H9 (cell line): ENCODE data around the gene F2R. TPM values are rescaled to one million over a fixed set of nuclear protein-coding genes. Genes with fewer than 3 reads are reported as not detected.

ENCODE experiments used
- DNase-seq: peaks from one replicate; pipeline ENCODE4 v3.0.0-alpha.2; 2017
- H2AFZ ChIP-seq: one replicate; pipeline ENCODE4 v1.6.1; 2013; ENCODE audit warnings: mild to moderate bottlenecking, low read length, control low read depth, moderate library complexity
- H2AK5ac ChIP-seq: 2 replicates; pipeline ENCODE4 v1.6.1; 2013; ENCODE audit warnings: low read length, control low read depth, mixed read lengths; ENCODE audit not compliant: insufficient read length
- H2BK120ac ChIP-seq: one replicate; pipeline ENCODE4 v1.6.1; 2013; ENCODE audit warnings: low read depth, mild to moderate bottlenecking, low read length, control low read depth, inconsistent platforms; ENCODE audit not compliant: poor library complexity, severe bottlenecking
- H2BK12ac ChIP-seq: 2 replicates; pipeline ENCODE4 v1.6.1; 2013; ENCODE audit warnings: low read length, control low read depth, mixed read lengths, low read depth; ENCODE audit not compliant: insufficient read length
- H2BK15ac ChIP-seq: 2 replicates; pipeline ENCODE4 v1.6.1; 2013; ENCODE audit warnings: low read depth, low read length, control low read depth
- H2BK20ac ChIP-seq: one replicate; pipeline ENCODE4 v1.6.1; 2013; ENCODE audit warnings: low read depth, mild to moderate bottlenecking, low read length, control low read depth, inconsistent platforms; ENCODE audit not compliant: poor library complexity, severe bottlenecking
- H2BK5ac ChIP-seq: 2 replicates; pipeline ENCODE4 v1.6.1; 2013; ENCODE audit warnings: low read length, control low read depth, mixed read lengths; ENCODE audit not compliant: insufficient read length
- H3K14ac ChIP-seq: 2 replicates; pipeline ENCODE4 v1.6.1; 2013; ENCODE audit warnings: low read length, control low read depth; ENCODE audit not compliant: insufficient read depth
- H3K18ac ChIP-seq: 2 replicates; pipeline ENCODE4 v1.6.1; 2013; ENCODE audit warnings: low read depth, mild to moderate bottlenecking, mixed read lengths, low read length, control low read depth; ENCODE audit not compliant: insufficient read length
- H3K23ac ChIP-seq: 2 replicates; pipeline ENCODE4 v1.6.1; 2013; ENCODE audit warnings: low read length, control low read depth, mixed read lengths, low read depth; ENCODE audit not compliant: insufficient read length
- H3K23me2 ChIP-seq: 2 replicates; pipeline ENCODE4 v1.6.1; 2013; ENCODE audit warnings: low read depth, mild to moderate bottlenecking, mixed read lengths, low read length, control low read depth; ENCODE audit not compliant: insufficient read length, poor library complexity, severe bottlenecking
- H3K27ac ChIP-seq: 2 replicates; pipeline ENCODE4 v1.5.1; 2013; ENCODE audit warnings: low read length, control low read depth, mixed read lengths, low read depth; ENCODE audit not compliant: insufficient read length
- H3K27me3 ChIP-seq: 2 replicates; pipeline ENCODE4 v1.6.1; 2013; ENCODE audit warnings: low read length, control low read depth, inconsistent platforms; ENCODE audit not compliant: insufficient read depth
- H3K4ac ChIP-seq: 2 replicates; pipeline ENCODE4 v1.6.1; 2013; ENCODE audit warnings: low read depth, mild to moderate bottlenecking, control low read depth, inconsistent platforms, low read length, moderate library complexity
- H3K4me1 ChIP-seq: 2 replicates; pipeline ENCODE4 v1.6.1; 2013; ENCODE audit warnings: low read length, control low read depth, inconsistent platforms; ENCODE audit not compliant: insufficient read depth
- H3K4me2 ChIP-seq: 2 replicates; pipeline ENCODE4 v1.6.1; 2013; ENCODE audit warnings: low read length, control low read depth, mixed read lengths; ENCODE audit not compliant: insufficient read length, insufficient read depth
- H3K56ac ChIP-seq: 2 replicates; pipeline ENCODE4 v1.6.1; 2013; ENCODE audit warnings: low read depth, mild to moderate bottlenecking, mixed read lengths, low read length, control low read depth; ENCODE audit not compliant: insufficient read length
- H3K79me1 ChIP-seq: 2 replicates; pipeline ENCODE4 v1.6.1; 2013; ENCODE audit warnings: low read depth, mild to moderate bottlenecking, moderate library complexity, low read length, control low read depth, inconsistent platforms; ENCODE audit not compliant: insufficient read depth, poor library complexity, severe bottlenecking
- H3K79me2 ChIP-seq: 2 replicates; pipeline ENCODE4 v1.6.1; 2013; ENCODE audit warnings: low read length, control low read depth, inconsistent platforms; ENCODE audit not compliant: insufficient read depth
- H3K9ac ChIP-seq: 2 replicates; pipeline ENCODE4 v1.6.1; 2013; ENCODE audit warnings: low read length, control low read depth, mixed read lengths; ENCODE audit not compliant: insufficient read length; ENCODE audit errors: extremely low read depth
- H3K9me3 ChIP-seq: one replicate; pipeline ENCODE4 v1.6.1; 2013; ENCODE audit warnings: low read depth, low read length, inconsistent platforms; ENCODE audit not compliant: control insufficient read depth
- H3T11ph ChIP-seq: one replicate; pipeline ENCODE4 v1.6.1; 2013; ENCODE audit warnings: mild to moderate bottlenecking, low read length, control low read depth, inconsistent platforms
- H4K20me1 ChIP-seq: one replicate; pipeline ENCODE4 v1.6.1; 2013; ENCODE audit not compliant: control insufficient read depth, insufficient read length, insufficient read depth
- H4K5ac ChIP-seq: 2 replicates; pipeline ENCODE4 v1.6.1; 2013; ENCODE audit warnings: low read depth, mild to moderate bottlenecking, mixed read lengths, low read length, control low read depth; ENCODE audit not compliant: insufficient read length
- H4K8ac ChIP-seq: replicated peaks from 2 replicates; pipeline ENCODE4 v1.6.1; 2013; ENCODE audit warnings: low read length, control low read depth, mixed read lengths, low read depth; ENCODE audit not compliant: insufficient read length
- H4K91ac ChIP-seq: 2 replicates; pipeline ENCODE4 v1.6.1; 2013; ENCODE audit warnings: low read depth, mild to moderate bottlenecking, moderate library complexity, mixed read lengths, low read length, control low read depth; ENCODE audit not compliant: insufficient read length
- H3K27ac Mint-ChIP-seq, 3 experiments: 2 replicates in 2 of 3; 3 replicates in 1 of 3; pipeline ENCODE4 v1.8.0; 2020 to 2021; ENCODE audit warnings: mixed read lengths in 3 of 3, mild to moderate bottlenecking in 1 of 3, moderate library complexity in 1 of 3
- H3K27me3 Mint-ChIP-seq: 2 replicates; pipeline ENCODE4 v1.8.0; 2021; ENCODE audit warnings: low read depth, mild to moderate bottlenecking, moderate library complexity, mixed read lengths
- H3K36me3 Mint-ChIP-seq, 3 experiments: 2 replicates in 2 of 3; 3 replicates in 1 of 3; pipeline ENCODE4 v1.8.0; 2020 to 2021; ENCODE audit warnings: low read depth in 3 of 3, mixed read lengths in 3 of 3; ENCODE audit not compliant: insufficient read depth in 1 of 3
- H3K4me1 Mint-ChIP-seq, 2 experiments: 2 replicates each; pipeline ENCODE4 v1.8.0; 2020; ENCODE audit warnings: mixed read lengths in 2 of 2
- H3K4me3 Mint-ChIP-seq, 2 experiments: 2 replicates in 1 of 2; 3 replicates in 1 of 2; pipeline ENCODE4 v1.8.0; 2020 to 2021; ENCODE audit warnings: mild to moderate bottlenecking in 2 of 2, mixed read lengths in 2 of 2, moderate library complexity in 1 of 2
- H3K9me3 Mint-ChIP-seq, 2 experiments: 2 replicates in 1 of 2; 3 replicates in 1 of 2; pipeline ENCODE4 v1.8.0; 2020; ENCODE audit warnings: mild to moderate bottlenecking in 2 of 2, mixed read lengths in 2 of 2, moderate library complexity in 1 of 2
- WGBS: extraction: QIAGEN DNeasy Blood & Tissue Kit; methylation state at CpG from one replicate; pipeline ENCODE4 v1.1.7; 2013; ENCODE audit warnings: missing lambda C conversion rate, low lambda C conversion rate, mixed read lengths; ENCODE audit not compliant: insufficient read length; ENCODE audit errors: extremely low coverage; 5-methylcytosine and 5-hydroxymethylcytosine counted together
- total RNA-seq: library from RNA; stranded (reverse); gene quantifications from 2 replicates; pipeline ENCODE4 v1.2.1, GENCODE V29; 2021
- TF ChIP-seq, protein P1 (sequence below): fragments of 200-600 bp; sonication (generic); conservative IDR thresholded peaks from 3 replicates; pipeline ENCODE4 v1.8.0; 2021; ENCODE audit warnings: antibody characterized with exemption, mild to moderate bottlenecking

The F2R gene
- total RNA-seq, 1 experiment from 2014 or later, result 14.8 TPM

DNA sequence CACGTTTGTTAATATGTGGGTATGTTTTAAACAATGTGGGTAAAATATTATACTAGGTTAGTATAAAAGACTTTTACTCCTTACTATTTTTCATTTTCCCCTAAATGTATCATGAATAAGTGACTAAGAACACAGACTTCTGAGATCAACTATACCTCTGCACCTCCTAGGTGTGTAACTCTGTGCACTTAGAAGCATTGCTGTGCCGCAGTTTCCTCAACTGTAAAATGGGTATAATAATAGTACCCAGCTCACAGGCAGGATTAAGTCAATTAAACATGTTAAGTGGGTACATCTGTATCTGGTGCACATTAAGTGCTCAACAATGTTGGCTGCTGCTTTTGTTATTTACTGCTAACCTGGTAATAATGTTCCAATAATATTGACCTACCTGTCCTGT lies 21.6 kb upstream of the F2R start:
- Histone ChIP-seq H3K4me1 (no peaks in the 10 kb centered on the region), H3K4ac (no peak overlapping the region)
- no CpG with 5 or more reads among the region's 2 CpGs for WGBS

More for the DNA sequence above, 21.6 kb upstream of the F2R start:
- Histone ChIP-seq H3K27ac (no peak overlapping the region), H3K23ac (no peak overlapping the region), H4K5ac (no peak overlapping the region), H3K9me3 (no peaks in the 10 kb centered on the region), H3K23me2 (no peaks in the 10 kb centered on the region), H3K9ac (no peak overlapping the region), H2AFZ (no peak overlapping the region), H2BK20ac (no peak overlapping the region), H2BK15ac (no peak overlapping the region), H2BK5ac (no peak overlapping the region), H3K14ac (no peak overlapping the region), H3K4me2 (no peak overlapping the region), H4K91ac (no peak overlapping the region), H2BK120ac (no peak overlapping the region), H3K56ac (no peak overlapping the region), H3K18ac (no peak overlapping the region), H3K79me2 (no peaks in the 10 kb centered on the region), H3K27me3 (no peaks in the 10 kb centered on the region), H2BK12ac (no peak overlapping the region), H3T11ph (no peak overlapping the region), H4K20me1 (no peaks in the 10 kb centered on the region), H2AK5ac (no peak overlapping the region), H3K79me1 (no peaks in the 10 kb centered on the region), H4K8ac (no peak overlapping the region)
- Mint-ChIP-seq H3K4me3 (no peak overlapping the region), H3K36me3 (peaks cover 0 to 8% (median 5%) of the 10 kb centered on the region in 3 experiments; a peak in 3 of 7 replicates), H3K27ac (no peak overlapping the region), H3K4me1 (no peaks in the 10 kb centered on the region), H3K9me3 (no peaks in the 10 kb centered on the region), H3K27me3 (no peaks in the 10 kb centered on the region)
- no peak for DNase-seq
- TF ChIP-seq, protein P1, sequence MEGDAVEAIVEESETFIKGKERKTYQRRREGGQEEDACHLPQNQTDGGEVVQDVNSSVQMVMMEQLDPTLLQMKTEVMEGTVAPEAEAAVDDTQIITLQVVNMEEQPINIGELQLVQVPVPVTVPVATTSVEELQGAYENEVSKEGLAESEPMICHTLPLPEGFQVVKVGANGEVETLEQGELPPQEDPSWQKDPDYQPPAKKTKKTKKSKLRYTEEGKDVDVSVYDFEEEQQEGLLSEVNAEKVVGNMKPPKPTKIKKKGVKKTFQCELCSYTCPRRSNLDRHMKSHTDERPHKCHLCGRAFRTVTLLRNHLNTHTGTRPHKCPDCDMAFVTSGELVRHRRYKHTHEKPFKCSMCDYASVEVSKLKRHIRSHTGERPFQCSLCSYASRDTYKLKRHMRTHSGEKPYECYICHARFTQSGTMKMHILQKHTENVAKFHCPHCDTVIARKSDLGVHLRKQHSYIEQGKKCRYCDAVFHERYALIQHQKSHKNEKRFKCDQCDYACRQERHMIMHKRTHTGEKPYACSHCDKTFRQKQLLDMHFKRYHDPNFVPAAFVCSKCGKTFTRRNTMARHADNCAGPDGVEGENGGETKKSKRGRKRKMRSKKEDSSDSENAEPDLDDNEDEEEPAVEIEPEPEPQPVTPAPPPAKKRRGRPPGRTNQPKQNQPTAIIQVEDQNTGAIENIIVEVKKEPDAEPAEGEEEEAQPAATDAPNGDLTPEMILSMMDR, result no peak
